BJ (cell line): ENCODE measurements around the gene FAM98B. TPM values are rescaled to one million over a fixed set of nuclear protein-coding genes. Genes with fewer than 3 reads are reported as not detected.

Source experiments
- CTCF ChIA-PET: fragments of 350-600 bp; formaldehyde crosslinking; extraction: SDS; loops from one replicate; lab custom pipeline; 2021; ENCODE audit warnings: antibody characterized with exemption, inconsistent platforms; lab: Yijun Ruan, JAX
- POLR2A ChIA-PET: fragments of 300-600 bp; sonication (Branson Sonifier 250); formaldehyde crosslinking; extraction: SDS; loops from one replicate; lab custom pipeline; 2021; ENCODE audit warnings: antibody characterized with exemption; lab: Charles Lee
- DNase-seq: peaks from one replicate; pipeline ENCODE4 v3.0.0-alpha.2; 2011; ENCODE audit warnings: low read depth
- H3K27me3 ChIP-seq: 2 replicates; pipeline ENCODE4 v1.6.0; 2011; ENCODE audit warnings: low read length; ENCODE audit not compliant: control insufficient read depth, insufficient read depth
- H3K36me3 ChIP-seq: 2 replicates; pipeline ENCODE4 v1.5.1; 2011; ENCODE audit warnings: low read length; ENCODE audit not compliant: control insufficient read depth, insufficient read depth
- H3K4me3 ChIP-seq: 2 replicates; pipeline ENCODE4 v1.5.1; 2011; ENCODE audit warnings: low read depth, mild to moderate bottlenecking, control low read depth, low read length
- CTCF ChIP-seq: IDR thresholded peaks from 2 replicates; pipeline ENCODE4 v1.5.1; 2011; ENCODE audit warnings: low read depth, mild to moderate bottlenecking, control low read depth, inconsistent platforms, low read length, moderate library complexity; ENCODE audit not compliant: insufficient read depth
- polyA plus RNA-seq: library from polyadenylated mRNA; depleted of rRNA; stranded (reverse); fragments of >200 nt; gene quantifications from 2 replicates; pipeline ENCODE4 v1.2.3, GENCODE V29; 2011

Gene FAM98B
- polyA plus RNA-seq, 1 experiment, result 4.9 TPM

- no peak overlapping the region for H3K4me3 ChIP-seq
- no peaks in the 10 kb centered on the region for H3K27me3 ChIP-seq
- POLR2A ChIA-PET, result interaction anchor here (0.7 kb wide), 1 partner anchor 10 kb away, joined by 3 read pairs; no protein-coding TSS in a partner anchor
- CTCF ChIA-PET, result interaction anchor here (3.1 to 5.7 kb wide), 2 partner anchors 85 to 204 kb away, joined by 10 to 50 read pairs; partner anchors contain the start of gene RASGRP1
- TF ChIP-seq CTCF, result no peak
- peaks cover 1% of the 10 kb centered on the region; the same call in 1 of the 2 replicates for H3K36me3 ChIP-seq
- DNase-seq, result no peak
Observed at GRCh38 chr15:38479266-38479665, 25.3 kb downstream of the FAM98B start.

- ChIA-PET POLR2A (interaction anchor here (0.7 kb wide), 2 partner anchors 10 to 45 kb away, joined by 3 to 6 read pairs; no protein-coding TSS in a partner anchor), CTCF (no interaction called here)
- Histone ChIP-seq H3K36me3 (peaks cover 1% of the 10 kb centered on the region; the same call in 1 of the 2 replicates), H3K27me3 (no peaks in the 10 kb centered on the region), H3K4me3 (no peak overlapping the region)
- DNase-seq, result no peak
- no peak for TF ChIP-seq CTCF
Observed at GRCh38 chr15:38479756-38480155, 25.8 kb downstream of the FAM98B start.

- no peak overlapping the region for H3K4me3 ChIP-seq
- no peak for DNase-seq
- POLR2A ChIA-PET, result no interaction called here
- H3K27me3 ChIP-seq, result no peaks in the 10 kb centered on the region
- CTCF ChIA-PET, result interaction anchor here (1.0 kb wide), 1 partner anchor 210 kb away, joined by 3 read pairs; no protein-coding TSS in a partner anchor
- no peak for TF ChIP-seq CTCF
- no peaks in the 10 kb centered on the region for H3K36me3 ChIP-seq
Observed at GRCh38 chr15:38481113-38481512, 27.2 kb downstream of the FAM98B start.

GRCh38 chr15:38481761-38482160, 27.8 kb downstream of the FAM98B start:
- TF ChIP-seq CTCF, result no peak
- CTCF ChIA-PET, result interaction anchor here (1.0 kb wide), 1 partner anchor 209 kb away, joined by 3 read pairs; no protein-coding TSS in a partner anchor
- Histone ChIP-seq H3K27me3 (no peaks in the 10 kb centered on the region), H3K4me3 (no peak overlapping the region), H3K36me3 (no peaks in the 10 kb centered on the region)
- POLR2A ChIA-PET, result no interaction called here
- no peak for DNase-seq

- no peak for TF ChIP-seq CTCF
- no peak overlapping the region for H3K4me3 ChIP-seq
- no peaks in the 10 kb centered on the region for H3K36me3 ChIP-seq
- ChIA-PET POLR2A (no interaction called here), CTCF (no interaction called here)
- no peak for DNase-seq
- no peaks in the 10 kb centered on the region for H3K27me3 ChIP-seq
Observed at GRCh38 chr15:38482572-38482971, 28.6 kb downstream of the FAM98B start.
